Upper lobe of left lung (tissue), 4 donors: ENCODE measurements around the gene UBL4A.
A peak's percentile ranks its signal among the peaks of the same experiment; 100 is the strongest.

Experiments
- CTCF ChIP-seq, 6 experiments: fragments of 450-650 bp in 4 of 6; fragments of 200-600 bp in 2 of 6; sonication (generic) in 2 of 6; IDR thresholded peaks; one replicate each; pipeline ENCODE4 v1.5.1; 2016 to 2019; ENCODE audit warnings: antibody characterized with exemption in 6 of 6
- EP300 ChIP-seq, 4 donors: sonication (generic); formaldehyde crosslinking; IDR thresholded peaks; one replicate each; pipeline ENCODE4 v1.5.1; 2017; ENCODE audit warnings: antibody characterized with exemption in 4 of 4, control low read depth in 2 of 4
- POLR2AphosphoS5 ChIP-seq, 2 donors: sonication (generic); formaldehyde crosslinking; IDR thresholded peaks; one replicate each; pipeline ENCODE4 v1.5.1; 2017; ENCODE audit warnings: antibody characterized with exemption in 2 of 2

- TF ChIP-seq CTCF (IDR thresholded peaks at IDR 0.05) (peak; percentile 98 to 100 (median 99)), EP300 (IDR thresholded peaks at IDR 0.05) (no peak), POLR2AphosphoS5 (IDR thresholded peaks at IDR 0.05) (peak; percentile 43 to 77)
Observed at GRCh38 chrX:154534526-154535322, 48.3 kb upstream of the UBL4A start.
